ENCODE data around the gene ANKRD34A. TPM values are rescaled to one million over a fixed set of nuclear protein-coding genes. Genes with fewer than 3 reads are reported as not detected.
A peak's percentile ranks its signal among the peaks of the same experiment; 100 is the strongest.

The ANKRD34A gene
- total and polyA plus RNA-seq, 2 of the 8 experiments (the other 6 are each of a cell fraction or from before 2014, with no cell fraction given): 0.15 to 0.20 TPM

GRCh38 chr1:145977016-145977415 lies 12.6 kb upstream of the ANKRD34A start:
- no peak overlapping the region for H4K5ac ChIP-seq (ENCODE audit: insufficient read length, low read depth, low read length)
- 75% methylated on average over 5 of the region's 5 CpGs; no CpG with 5 or more reads in 1 of the 2 experiments for WGBS, 2 experiments (ENCODE audit: extremely low coverage in 1 of 2, insufficient coverage in 1 of 2, insufficient read length in 1 of 2, insufficient replicate concordance in 2 of 2, low coverage in 1 of 2, low lambda C conversion rate in 2 of 2, missing lambda C conversion rate in 1 of 2)
- no peak overlapping the region for H2BK15ac ChIP-seq (ENCODE audit: low read length)
- no peak overlapping the region for H2BK5ac ChIP-seq (ENCODE audit: low read depth, low read length)
- H3K14ac ChIP-seq (ENCODE audit: insufficient read length): no peak overlapping the region
- TF ChIP-seq POLR2A (IDR thresholded peaks at IDR 0.05; ENCODE audit: control extremely low read depth in 1 of 2, low read depth in 2 of 2, low read length in 2 of 2): no peak
- TF ChIP-seq CTCF (IDR thresholded peaks at IDR 0.05; ENCODE audit: control extremely low read depth in 1 of 3, insufficient read depth in 1 of 3, low read depth in 1 of 3, low read length in 3 of 3): no peak
- 0 out of 2 replicates have a peak overlapping the region, but pooled peaks have one; percentile 8 for H2AFZ ChIP-seq (ENCODE audit: low read length)
- H3K27ac ChIP-seq (ENCODE audit: low read depth, low read length): no peak overlapping the region
- peaks cover 3% of the 10 kb centered on the region; the same call in 1 of the 2 replicates for H3K23me2 ChIP-seq (ENCODE audit: low read depth, low read length)
- no peak overlapping the region for H2BK20ac ChIP-seq (ENCODE audit: low read length)
- H3K4ac ChIP-seq (replicated peaks; ENCODE audit: insufficient read length, low read depth, low read length): no peak overlapping the region
- no peak overlapping the region for H3K23ac ChIP-seq (ENCODE audit: insufficient read length)
- ChIA-PET POLR2A (ENCODE audit: partially characterized antibody) (interaction anchor here (0.6 to 13.7 kb wide), 12 partner anchors 13 to 75 kb away, joined by 3 to 218 read pairs (median 4); partner anchors contain the start of genes ANKRD34A, POLR3GL, RBM8A and TXNIP), CTCF (ENCODE audit: partially characterized antibody) (interaction anchor here (0.6 to 8.7 kb wide), 24 partner anchors 8 to 132 kb away, joined by 3 to 152 read pairs (median 7); partner anchors contain the start of genes ANKRD34A, LIX1L, NUDT17 and PIAS3)
- no peaks in the 10 kb centered on the region for H3K36me3 ChIP-seq (ENCODE audit: control insufficient read depth in 2 of 4, insufficient read depth in 4 of 4, low read length in 3 of 4)
- no peak overlapping the region for H3K18ac ChIP-seq (ENCODE audit: extremely low read depth, low read length)
- peak overlapping the region in 1 of 2 experiments; percentile 41; a peak in 3 of 4 replicates for H3K4me2 ChIP-seq (ENCODE audit: insufficient read depth in 1 of 2, low read depth in 2 of 2, low read length in 2 of 2)
- H3K9me3 ChIP-seq (ENCODE audit: insufficient read depth in 2 of 2, low read depth in 1 of 2, low read length in 1 of 2): no peaks in the 10 kb centered on the region
- DNase-seq (ENCODE audit: low read depth in 1 of 2, low spot score in 2 of 2) (no peak), FAIRE-seq (no peak)
- H2BK120ac ChIP-seq (replicated peaks; ENCODE audit: low read depth, low read length): no peak overlapping the region
- H3K4me1 ChIP-seq (replicated peaks in 1 of 4; ENCODE audit: control insufficient read depth in 3 of 4, insufficient read depth in 4 of 4, low read length in 3 of 4): peaks cover 4 to 18% (median 13%) of the 10 kb centered on the region in 4 experiments; a peak in 5 of 7 replicates
- no peak overlapping the region for H4K91ac ChIP-seq (replicated peaks; ENCODE audit: insufficient read length, low read length)
- no peaks in the 10 kb centered on the region for H3K79me1 ChIP-seq (ENCODE audit: low read depth, low read length)
- no peak overlapping the region for H2BK12ac ChIP-seq (ENCODE audit: low read depth, low read length)
- H3K4me3 ChIP-seq (ENCODE audit: extremely low read depth in 1 of 4, insufficient read depth in 2 of 4, low read depth in 3 of 4, low read length in 4 of 4): peak overlapping the region in 1 of 4 experiments; percentile 27; a peak in 1 of 8 replicates
- no peak overlapping the region for H3K9ac ChIP-seq (replicated peaks in 1 of 4; ENCODE audit: extremely low read depth in 1 of 4, low read depth in 3 of 4, low read length in 3 of 4)
- no peaks in the 10 kb centered on the region for H3K27me3 ChIP-seq (replicated peaks in 1 of 4; ENCODE audit: control insufficient read depth in 3 of 4, extremely low read depth in 1 of 4, insufficient read depth in 3 of 4, low read length in 3 of 4)
- H3K79me2 ChIP-seq (ENCODE audit: control insufficient read depth in 1 of 2, insufficient read depth in 2 of 2, low read length in 2 of 2): no peaks in the 10 kb centered on the region
- H4K8ac ChIP-seq (ENCODE audit: extremely low read depth, insufficient read depth, low read length): no peak overlapping the region
- H4K20me1 ChIP-seq (replicated peaks in 1 of 2; ENCODE audit: control insufficient read depth in 1 of 2, insufficient read depth in 2 of 2, low read length in 2 of 2): no peaks in the 10 kb centered on the region
- no peak overlapping the region for H2AK5ac ChIP-seq (ENCODE audit: low read depth, low read length)
- no peak overlapping the region for H3K56ac ChIP-seq (replicated peaks; ENCODE audit: insufficient read length, low read depth, low read length)

Measured in H1 (cell line).